ENCODE results near the gene FTL. TPM values are rescaled to one million over a fixed set of nuclear protein-coding genes. Genes with fewer than 3 reads are reported as not detected.

Gene FTL
- total and polyA plus RNA-seq, 2 donors (not counting 3 experiments of a cell fraction or from before 2014, with no cell fraction given), result 1,937 to 2,748 TPM

DNA sequence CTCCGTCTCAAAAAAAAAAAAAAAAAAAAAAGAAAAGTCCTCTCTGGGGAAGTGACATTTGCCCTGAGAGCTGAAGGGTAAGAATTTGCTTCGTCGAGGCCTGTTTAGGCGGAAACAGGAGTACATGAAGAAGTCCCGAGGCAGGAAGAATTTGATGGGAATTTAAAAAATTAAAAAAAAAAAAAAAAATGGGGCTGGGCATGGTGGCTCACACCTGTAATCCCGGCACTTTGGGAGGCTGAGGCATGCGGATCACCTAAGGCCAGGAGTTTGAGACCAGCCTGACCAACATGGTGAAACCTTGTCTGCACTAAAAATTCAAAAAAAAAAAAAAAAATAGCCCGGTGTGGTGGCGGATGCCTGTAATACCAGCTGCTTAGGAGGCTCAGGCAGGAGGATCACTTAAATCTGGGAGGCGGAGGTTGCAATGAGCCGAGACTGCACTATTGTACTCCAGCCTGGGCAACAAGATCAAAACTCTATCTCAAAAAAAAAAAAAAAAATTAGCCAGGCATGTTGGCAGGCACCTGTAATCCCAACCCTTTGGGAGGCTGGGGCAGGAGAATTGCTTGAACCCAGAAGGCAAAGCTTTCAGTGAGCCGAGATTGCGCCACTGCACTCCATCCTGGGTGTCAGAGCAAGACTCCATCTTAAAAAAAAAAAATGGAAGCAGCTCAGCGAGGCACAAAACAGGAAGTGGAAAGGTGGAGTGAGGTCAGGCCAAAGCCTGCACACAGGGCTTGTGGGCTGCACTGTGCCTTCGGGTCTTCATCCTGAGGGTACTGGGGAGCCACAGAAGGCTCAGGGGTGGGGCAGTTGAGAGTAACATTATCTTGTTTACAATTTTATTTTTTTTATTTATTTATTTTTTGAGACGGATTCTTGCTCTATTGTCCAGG is 5.5 kb upstream of the FTL start:
- Histone ChIP-seq H4K20me1 (replicated peaks; ENCODE audit: control insufficient read depth, extremely low read depth, insufficient read depth, low read length) (no peaks in the 10 kb centered on the region), H3K79me2 (ENCODE audit: control insufficient read depth, insufficient read depth, low read length) (peaks cover 24% of the 10 kb centered on the region), H3K36me3 (ENCODE audit: control insufficient read depth in 2 of 2, extremely low read depth in 1 of 2, insufficient read depth in 2 of 2, low read length in 2 of 2) (peaks cover 0 to 3% of the 10 kb centered on the region in 2 experiments), H3K4me1 (ENCODE audit: control insufficient read depth, extremely low read depth, insufficient read depth, low read length) (peaks cover 34% of the 10 kb centered on the region), H3K9me1 (replicated peaks; ENCODE audit: control insufficient read depth, extremely low read depth, insufficient read depth, low read length) (no peaks in the 10 kb centered on the region), H3K9ac (replicated peaks; ENCODE audit: extremely low read depth, insufficient read depth, low read length) (no peak overlapping the region), H3K27me3 (ENCODE audit: control insufficient read depth in 2 of 2, insufficient read depth in 2 of 2, low read length in 2 of 2) (no peaks in the 10 kb centered on the region), H3K27ac (ENCODE audit: insufficient read depth, low read depth, low read length) (no peak overlapping the region), H3K4me2 (ENCODE audit: insufficient read depth, low read length) (no peak overlapping the region), H2AFZ (ENCODE audit: low read depth, low read length) (no peak overlapping the region), H3K4me3 (replicated peaks in 1 of 3; ENCODE audit: insufficient read depth in 1 of 3, low read depth in 1 of 3, low read length in 3 of 3) (no peak overlapping the region), H3K9me3 (replicated peaks; ENCODE audit: control insufficient read depth, insufficient read depth, low read length) (no peaks in the 10 kb centered on the region)
- intact Hi-C loops (cut with micrococcal nuclease), result no loop called here
- FAIRE-seq (no peak), DNase-seq (ENCODE audit: low read depth, low spot score) (no peak)
- no peak for TF ChIP-seq EZH2 (IDR thresholded peaks at IDR 0.05; ENCODE audit: borderline replicate concordance, low read depth, low read length, severe bottlenecking)
- TF ChIP-seq POLR2AphosphoS5 (IDR thresholded peaks at IDR 0.05; ENCODE audit: insufficient read depth, low read depth, low read length), result peak; percentile 8
- TF ChIP-seq, protein P1, sequence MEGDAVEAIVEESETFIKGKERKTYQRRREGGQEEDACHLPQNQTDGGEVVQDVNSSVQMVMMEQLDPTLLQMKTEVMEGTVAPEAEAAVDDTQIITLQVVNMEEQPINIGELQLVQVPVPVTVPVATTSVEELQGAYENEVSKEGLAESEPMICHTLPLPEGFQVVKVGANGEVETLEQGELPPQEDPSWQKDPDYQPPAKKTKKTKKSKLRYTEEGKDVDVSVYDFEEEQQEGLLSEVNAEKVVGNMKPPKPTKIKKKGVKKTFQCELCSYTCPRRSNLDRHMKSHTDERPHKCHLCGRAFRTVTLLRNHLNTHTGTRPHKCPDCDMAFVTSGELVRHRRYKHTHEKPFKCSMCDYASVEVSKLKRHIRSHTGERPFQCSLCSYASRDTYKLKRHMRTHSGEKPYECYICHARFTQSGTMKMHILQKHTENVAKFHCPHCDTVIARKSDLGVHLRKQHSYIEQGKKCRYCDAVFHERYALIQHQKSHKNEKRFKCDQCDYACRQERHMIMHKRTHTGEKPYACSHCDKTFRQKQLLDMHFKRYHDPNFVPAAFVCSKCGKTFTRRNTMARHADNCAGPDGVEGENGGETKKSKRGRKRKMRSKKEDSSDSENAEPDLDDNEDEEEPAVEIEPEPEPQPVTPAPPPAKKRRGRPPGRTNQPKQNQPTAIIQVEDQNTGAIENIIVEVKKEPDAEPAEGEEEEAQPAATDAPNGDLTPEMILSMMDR (IDR thresholded peaks at IDR 0.05; ENCODE audit: extremely low read depth in 1 of 2, insufficient read depth in 1 of 2, low read depth in 1 of 2, low read length in 2 of 2), result no peak
- TF ChIP-seq POLR2A (IDR thresholded peaks at IDR 0.05; ENCODE audit: low read depth, low read length), result peak; percentile 32
- dilution Hi-C loops (cut with MboI; ENCODE audit: extremely low pct_ligation_motif_present, low sequenced_read_pairs), result no loop called here
- CTCF ChIA-PET, result interaction anchor here (0.6 to 1.4 kb wide), 3 partner anchors 11 to 60 kb away, joined by 3 to 6 read pairs (median 4); no protein-coding TSS in a partner anchor
- BruUV-seq (replicated peaks), result no TSS peak
- POLR2A ChIA-PET, result interaction anchor here (0.7 kb wide), 2 partner anchors 11 to 16 kb away, joined by 3 read pairs; no protein-coding TSS in a partner anchor
